ENCODE results near the gene PLPP4.

Gene PLPP4

DNA sequence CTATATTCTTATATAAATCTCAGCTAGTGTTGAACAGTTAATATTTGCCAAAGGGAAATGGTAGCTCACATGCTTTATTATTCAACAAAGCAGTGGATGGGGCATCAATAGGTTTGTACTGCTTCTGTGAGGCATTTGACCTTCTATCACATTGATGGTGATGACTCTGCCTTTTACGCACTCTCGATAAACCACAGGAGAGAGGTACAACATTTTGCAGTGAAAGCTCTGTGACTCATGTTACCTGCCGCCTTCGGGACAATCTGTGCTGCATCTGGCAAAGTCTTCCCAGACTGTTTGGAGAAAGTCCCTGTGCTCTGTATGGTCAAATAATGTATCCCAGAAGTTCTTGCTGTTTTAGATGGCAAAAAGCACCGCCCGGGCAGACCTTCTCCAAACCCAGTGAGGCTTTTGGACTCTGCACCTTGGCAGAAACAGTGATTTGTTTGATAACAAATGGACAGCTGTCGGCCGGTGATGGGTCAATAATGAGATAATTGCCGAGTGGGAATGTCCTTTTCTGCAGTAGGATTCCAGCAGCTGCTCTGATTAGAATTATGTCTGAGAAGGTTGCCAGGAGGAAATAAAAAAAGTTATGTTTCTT lies 61.0 kb downstream of the PLPP4 start:
- DNase-seq (ENCODE audit: low read depth) = no peak

DNA sequence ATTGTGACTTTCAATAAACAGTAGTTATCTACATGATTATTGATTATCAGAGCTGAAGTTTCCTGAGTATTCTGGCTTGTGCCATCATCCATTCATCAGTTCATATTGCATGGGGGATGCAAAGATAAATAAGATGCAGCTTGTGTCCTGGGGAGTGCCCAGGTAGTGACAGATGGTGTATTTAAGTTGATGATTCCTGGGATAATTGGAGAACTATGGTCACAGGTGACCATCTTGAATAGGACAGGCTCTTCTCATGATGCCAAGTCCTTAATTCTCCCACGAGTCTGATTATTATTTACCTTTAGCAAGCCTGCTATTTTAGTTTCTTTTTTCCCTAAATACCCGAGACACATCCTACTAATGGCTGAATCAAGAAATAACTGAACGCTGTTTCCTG lies 64.9 kb downstream of the PLPP4 start:
- no peak for DNase-seq (ENCODE audit: low read depth)

DNA sequence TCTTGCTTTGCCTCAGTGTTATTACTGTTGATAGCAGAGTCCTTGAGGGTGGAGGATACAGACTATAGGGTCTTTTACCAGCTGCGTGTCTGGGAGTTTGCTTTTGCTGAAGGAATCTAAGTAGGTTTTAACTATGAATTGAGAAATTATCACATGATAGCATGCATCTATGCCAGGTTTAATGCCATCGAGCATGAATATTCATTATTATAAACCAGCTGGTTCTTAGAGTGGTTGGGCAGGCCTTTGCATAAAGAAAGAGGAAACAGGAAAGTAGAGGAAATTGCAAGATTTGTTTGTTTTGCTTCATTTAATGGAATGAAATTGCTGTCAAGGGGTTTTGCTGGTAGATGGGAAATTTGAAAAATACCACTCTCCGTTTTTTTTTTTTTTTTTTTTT lies 70.7 kb downstream of the PLPP4 start:
- no peak for DNase-seq (ENCODE audit: low read depth)

DNA sequence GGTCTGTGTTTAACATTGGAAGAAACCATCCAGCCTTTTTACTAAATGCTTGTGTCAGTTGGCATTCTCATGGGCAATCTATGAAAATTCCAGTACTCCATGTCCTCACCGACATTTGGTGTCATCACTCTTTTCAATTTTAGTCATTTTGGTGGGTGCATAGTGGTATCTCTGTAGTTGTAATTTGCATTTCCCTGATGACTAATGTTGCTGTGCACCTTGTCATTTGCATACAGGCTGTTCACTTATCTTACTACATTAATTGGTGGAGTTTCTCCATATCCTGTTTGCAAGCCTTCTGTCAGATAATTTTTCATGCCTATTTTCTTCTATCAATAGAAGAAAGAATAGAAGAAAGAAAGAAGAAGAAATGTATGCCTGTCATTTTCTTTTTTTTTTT lies 73.7 kb downstream of the PLPP4 start:
- DNase-seq (ENCODE audit: low read depth) = no peak

DNA sequence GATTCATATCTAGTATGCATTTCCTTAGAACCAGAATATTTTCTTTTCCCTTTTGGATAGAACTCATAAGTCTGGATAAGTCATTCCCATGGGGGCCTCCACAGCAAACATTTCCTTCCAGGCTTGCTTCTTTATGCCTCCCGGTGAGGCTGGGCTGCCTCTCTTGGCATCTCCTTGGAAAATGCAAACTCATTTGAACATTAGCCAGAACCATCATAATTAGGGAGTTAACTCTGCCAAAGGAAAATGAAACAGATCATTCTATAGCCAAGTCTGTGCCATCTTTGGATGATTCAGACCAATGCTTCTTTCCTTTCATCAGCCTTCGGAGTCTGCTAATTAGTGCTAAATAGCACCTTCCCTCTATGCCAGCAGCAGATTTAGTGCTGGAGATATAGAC lies 81.1 kb downstream of the PLPP4 start:
- no peak for DNase-seq (ENCODE audit: low read depth)

DNA sequence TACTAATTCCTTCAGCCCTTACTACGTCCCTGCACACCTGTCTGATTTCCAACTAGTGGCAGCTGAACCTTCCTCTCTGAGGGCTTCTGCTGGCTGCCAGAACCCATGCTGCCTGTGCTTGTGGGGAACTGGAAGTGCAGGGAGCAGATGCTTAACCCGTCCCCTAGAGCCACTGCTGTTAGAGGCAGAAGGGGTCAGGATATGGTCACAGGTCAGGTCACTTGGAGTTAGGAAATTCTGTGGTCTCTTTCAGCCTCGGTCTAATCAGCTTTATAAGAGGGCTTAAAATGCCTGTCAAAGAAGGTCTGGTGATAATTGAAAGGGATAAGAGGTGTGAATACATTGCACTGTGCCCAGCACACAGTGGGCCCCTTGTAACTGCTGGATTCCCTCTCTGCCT lies 82.0 kb downstream of the PLPP4 start:
- no peak for DNase-seq (ENCODE audit: low read depth)

DNA sequence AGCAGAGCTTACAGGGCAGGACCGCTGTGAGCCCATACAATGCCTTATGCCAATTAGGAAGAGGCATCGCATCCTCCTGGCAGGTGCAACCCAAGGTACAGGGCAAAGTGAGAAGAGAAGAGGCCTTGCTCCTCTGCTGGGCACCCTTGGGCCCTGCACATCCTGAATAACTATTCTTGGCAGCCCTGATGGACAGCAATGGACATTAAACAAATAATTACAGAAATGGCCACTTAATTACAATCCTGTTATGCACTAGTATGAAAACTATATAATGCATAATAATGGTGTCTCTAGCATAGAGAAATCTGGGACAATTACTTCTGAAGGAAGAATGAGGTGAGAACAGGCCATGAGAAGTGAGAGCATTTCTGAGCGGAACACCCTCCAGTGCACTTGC lies 83.5 kb downstream of the PLPP4 start:
- no peak for DNase-seq (ENCODE audit: low read depth)

DNA sequence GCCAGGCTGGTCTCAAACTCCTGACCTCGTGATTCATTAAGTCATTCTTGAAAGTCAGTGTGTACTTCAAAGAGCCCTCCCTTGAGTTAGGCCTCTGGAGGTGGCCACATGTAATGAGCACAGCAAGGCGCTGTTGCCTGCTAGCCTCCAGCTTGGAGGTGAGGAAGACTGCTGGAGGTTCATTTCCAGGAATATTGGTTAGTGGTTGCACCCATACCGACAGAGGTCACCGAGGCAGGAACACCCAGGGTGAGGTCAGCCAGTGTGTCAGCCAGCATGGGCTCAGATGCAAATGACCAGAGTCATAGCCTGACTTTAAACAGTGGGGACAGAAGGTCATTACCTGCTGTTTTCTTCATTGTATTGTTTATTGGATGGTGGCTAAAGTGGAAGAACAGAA lies 85.0 kb downstream of the PLPP4 start:
- DNase-seq (ENCODE audit: low read depth) = no peak

DNA sequence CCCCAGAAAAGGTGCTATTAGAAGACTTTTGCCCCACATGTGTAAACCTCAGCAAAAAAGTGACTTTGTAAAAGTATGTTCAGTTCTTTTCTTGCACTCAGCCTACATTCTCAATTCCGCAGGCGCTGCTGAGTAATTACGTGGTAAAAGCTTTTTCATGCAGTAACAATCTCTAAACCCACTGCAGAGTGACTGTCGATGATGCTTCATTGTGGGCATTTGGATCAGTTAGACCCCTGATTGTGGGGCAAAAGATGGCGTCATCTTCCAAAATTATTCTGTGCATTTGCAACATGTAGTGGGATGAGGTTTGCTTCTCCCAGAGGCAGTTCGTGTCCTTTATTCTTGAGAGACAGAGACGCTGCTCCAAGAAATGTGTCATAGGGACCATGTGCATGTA lies 85.6 kb downstream of the PLPP4 start:
- no peak for DNase-seq (ENCODE audit: low read depth)

DNA sequence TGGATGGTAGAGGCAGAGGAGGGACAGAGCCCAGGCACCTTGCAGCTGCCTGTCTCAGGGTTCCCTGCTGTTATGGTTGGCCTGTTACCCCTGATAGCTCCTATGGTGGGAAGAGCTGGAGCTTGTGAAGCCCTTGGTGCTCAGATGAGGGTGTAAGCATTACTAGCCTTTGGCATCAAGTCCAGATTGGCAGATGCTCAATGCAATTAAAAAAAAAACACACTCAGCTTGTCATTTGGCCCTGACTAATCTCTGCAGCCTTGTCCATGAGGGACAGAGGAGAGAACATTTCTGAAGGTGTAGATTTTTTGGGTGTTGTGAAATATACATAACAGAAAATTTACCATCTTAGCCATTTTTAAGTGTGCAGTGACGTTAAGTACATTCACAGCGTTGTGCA lies 86.3 kb downstream of the PLPP4 start:
- DNase-seq (ENCODE audit: low read depth) = no peak

DNA sequence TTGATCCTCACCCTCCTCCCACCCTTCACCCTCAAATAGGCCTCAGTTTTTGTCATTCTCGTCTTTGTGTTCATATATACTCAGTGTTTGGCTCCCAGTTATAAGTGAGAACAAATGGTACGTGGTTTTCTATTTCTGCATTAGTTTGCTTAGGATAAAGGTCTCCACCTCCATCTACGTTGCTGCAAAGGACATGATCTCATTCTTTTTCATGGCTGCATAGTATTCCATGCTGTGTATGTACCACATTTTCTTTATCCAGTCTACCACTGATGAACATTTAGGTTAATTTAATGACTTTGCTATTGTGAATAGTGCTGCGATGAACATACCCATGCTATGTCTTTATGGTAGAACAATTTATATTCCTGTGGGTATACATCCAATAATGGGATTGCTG lies 91.2 kb downstream of the PLPP4 start:
- no peak for DNase-seq (ENCODE audit: low read depth)

DNA sequence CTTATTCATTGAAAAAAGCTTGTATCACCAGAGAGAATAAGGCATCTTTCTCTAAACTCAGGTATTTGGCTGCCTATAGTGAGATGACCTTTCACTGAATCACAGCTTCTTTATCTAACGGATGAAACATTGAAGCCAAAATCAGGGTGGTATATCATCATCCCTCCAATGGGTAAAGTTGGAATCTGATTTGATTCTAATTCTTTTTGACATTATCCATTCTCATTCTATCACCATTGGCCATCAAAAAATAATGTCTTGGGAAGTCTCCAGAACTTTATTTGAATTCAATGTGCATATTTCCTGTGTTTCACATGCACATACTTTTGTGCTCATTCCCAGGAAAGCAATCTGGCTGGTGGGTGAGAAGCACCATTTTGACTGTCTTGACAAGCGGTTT lies 95.2 kb downstream of the PLPP4 start:
- DNase-seq (ENCODE audit: low read depth) = no peak

DNA sequence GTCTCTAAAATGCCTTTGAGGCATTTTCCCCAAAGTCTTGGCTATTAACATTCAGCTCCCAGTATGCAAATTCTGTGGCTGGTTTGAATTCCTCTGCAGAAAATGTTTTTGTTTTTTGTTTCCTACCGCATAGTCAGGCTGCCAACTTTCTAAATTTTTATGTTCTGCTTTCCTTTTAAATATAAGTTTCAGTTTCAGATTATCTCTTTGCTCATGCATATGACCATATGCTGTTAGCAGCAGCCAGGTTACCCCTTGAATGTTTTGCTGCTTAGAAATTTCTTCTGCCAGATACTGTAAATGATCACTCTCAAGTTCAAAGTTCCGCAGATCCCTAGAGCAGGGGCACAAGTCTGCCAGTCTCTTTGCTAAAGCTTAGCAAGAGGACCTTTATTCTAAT lies 96.9 kb downstream of the PLPP4 start:
- no peak for DNase-seq (ENCODE audit: low read depth)

DNA sequence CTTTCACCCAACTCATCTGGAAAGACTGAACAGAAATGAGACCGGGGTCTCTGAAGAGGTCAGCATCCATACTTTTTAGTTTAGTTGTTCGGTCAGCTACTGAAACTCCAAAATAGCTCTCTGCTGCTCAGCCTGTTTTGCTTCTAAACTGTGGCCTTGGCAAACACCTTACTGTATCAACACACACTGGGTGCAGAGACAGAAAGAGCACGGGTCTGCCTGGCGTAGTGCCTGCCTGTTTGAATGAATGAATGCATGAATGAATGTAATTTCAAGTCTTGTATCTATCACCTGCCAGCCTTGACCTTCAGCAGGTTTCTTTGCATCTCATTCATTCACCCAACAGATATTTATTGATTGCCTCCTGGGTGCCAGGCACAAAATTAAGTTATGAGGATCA lies 98.4 kb downstream of the PLPP4 start:
- DNase-seq (ENCODE audit: low read depth) = no peak

DNA sequence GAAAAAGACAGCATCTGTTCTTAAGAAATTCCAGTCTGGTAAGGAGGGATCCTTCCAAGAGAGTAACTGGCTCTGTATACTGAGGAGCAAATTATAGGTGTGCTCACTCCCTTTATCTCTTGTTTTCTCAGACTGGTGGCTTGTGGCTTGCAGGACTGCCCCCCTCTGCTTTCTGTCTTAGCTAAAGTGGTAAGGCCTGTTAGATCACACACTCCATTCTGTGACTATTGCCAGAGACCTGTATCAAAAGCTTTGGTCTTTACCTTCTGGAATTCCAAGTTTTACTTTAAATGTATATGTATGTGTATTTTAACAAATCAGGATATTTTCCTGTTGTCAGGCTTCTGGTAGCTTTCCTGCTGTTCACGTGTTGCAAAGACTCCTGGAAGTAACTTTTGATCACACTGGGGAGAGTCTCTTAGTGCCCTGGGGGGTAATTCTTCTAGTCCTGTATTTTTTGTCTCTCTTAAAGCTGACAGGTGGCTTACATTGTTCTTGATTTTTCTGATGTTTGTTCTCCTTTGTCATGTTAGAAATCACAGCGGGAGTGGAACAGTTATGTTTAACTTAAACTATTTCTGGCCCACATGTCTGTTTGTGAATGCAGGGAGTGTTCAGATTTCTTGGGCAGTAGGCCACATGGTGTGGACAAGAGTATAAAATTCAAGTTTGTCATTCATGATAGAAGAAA lies 99.0 kb downstream of the PLPP4 start:
- no peak for DNase-seq (ENCODE audit: low read depth)

DNA sequence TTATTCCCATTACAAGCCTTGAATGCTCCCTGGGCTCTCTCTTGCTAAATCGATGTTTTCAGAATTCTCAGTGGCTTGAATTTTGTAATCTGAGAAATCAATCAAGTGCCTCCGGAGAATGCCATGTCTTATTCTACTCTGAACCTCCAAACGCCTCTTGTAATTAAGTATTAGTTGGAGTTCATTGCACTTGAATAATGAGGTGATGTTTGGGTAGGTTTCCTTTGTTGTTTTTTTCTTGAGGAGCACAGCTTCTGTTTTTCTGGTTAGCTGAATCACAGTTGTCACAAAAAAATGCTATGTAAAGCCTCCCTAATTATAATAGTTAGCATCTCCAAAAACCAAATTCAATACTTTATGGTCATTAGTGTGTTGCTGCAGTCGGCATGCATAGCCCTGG lies 100.3 kb downstream of the PLPP4 start:
- no peak for DNase-seq (ENCODE audit: low read depth)

DNA sequence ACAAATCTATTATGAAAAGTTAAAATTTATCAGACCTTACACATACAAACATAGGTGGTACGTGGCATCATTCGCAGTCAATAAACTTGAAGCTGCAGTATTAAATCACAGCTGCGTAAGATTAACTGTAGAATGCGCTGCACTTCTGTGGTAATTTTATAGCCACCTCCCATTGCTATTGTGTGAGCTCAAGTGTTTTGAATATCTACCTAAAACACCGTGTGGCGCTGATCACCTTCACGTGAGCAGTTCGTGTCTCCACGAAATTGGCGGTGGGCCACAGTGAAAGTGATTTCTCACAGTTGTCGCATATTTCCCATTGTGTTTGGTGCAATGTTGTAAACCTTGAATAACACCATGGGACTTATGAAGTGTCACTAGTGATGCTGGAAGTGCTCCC lies 102.8 kb downstream of the PLPP4 start:
- no peak for DNase-seq (ENCODE audit: low read depth)

DNA sequence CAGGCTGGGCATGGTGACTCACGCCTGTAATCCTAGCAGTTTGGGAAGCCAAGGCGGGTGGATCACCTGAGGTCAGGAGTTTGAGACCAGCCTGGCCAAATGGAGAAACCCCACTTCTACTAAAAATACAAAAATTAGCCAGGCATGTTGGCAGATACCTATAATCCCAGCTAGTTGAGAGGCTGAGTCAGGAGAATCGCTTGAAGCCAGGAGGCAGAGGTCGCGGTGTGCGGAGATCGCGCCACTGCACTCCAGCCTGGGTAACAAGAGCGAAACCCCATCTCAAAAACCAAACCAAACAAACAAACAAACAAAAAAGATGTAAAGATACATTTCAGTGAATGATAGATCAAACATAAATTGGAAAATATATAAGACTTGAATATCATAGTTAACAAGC lies 105.9 kb downstream of the PLPP4 start:
- no peak for DNase-seq (ENCODE audit: low read depth)

DNA sequence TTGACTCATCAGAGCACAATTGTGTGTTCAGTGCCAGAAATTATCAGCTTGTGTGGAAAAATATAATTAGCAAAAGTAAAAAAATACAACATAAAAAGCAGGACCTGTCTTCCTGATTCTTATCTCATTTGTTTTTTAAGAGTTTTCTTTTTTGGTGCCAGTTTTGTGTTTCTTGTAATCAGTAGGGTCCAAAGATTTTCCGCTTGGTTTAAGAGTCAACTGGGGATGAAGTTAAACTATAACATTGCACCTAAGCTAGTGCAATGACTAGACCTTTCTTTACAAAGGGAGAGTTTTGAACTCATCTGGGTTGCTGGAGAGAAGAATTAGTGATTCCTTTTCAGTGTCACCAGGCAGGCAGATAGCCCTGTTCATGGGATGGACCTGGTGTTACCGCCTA lies 113.4 kb downstream of the PLPP4 start:
- no peak for DNase-seq (ENCODE audit: low read depth)

DNA sequence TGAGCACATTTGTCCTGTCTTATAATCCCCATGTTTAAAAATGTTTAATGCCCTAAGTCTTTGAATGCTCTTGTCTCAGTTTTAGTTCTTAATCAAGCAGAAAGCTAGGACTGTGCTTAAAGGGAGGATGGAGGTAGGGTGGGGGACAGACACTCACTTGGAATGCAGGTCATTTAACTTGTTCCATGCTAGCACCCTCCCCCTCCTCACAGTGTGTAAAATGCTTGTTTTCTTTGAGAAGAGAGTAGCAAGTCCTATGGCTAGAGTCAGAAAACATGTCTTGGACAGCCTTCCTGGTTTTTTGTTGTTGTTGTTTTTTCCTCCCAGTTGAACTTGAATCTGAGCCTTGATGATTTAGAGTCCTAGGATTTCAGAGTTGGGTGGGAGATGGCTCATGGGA lies 114.2 kb downstream of the PLPP4 start:
- DNase-seq (ENCODE audit: low read depth) = no peak

DNA sequence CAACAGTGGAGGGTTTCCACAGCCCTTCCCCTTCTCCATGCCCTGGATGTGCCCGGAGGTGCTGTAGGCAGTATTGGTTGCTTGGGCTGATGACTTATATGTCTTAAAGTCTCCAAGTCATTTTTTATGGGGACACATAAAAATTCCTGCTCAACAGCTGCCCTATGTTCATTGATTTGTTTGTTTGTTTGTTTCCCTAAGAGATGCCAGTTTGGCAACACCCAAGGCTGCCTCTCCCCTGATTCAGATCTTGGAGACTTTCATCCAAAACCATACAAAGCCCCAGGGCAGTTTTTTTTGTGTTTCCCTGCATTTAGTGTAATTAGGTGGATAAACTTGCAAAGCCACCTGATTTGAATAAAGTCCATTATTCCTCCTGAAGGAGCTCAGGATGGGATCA lies 115.3 kb downstream of the PLPP4 start:
- no peak for DNase-seq (ENCODE audit: low read depth)

DNA sequence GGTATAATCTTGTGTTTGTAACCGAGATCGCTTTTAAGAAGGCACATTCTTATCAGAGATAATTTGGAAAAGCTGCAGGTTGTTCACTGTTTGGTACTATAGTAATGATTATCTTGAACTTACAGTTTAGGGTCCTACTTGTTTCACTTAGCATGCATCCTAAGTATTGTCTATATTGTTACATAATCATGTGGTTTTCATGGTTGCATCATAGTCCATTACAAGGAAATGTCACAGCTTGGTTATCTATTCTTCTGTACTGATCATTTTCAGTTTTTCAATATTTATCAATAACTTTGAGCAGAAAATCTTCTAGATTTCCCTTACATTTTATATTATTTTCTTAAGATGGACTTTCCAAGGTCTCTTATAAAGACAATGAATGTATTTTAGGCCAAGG lies 116.3 kb downstream of the PLPP4 start:
- DNase-seq (ENCODE audit: low read depth) = no peak

DNA sequence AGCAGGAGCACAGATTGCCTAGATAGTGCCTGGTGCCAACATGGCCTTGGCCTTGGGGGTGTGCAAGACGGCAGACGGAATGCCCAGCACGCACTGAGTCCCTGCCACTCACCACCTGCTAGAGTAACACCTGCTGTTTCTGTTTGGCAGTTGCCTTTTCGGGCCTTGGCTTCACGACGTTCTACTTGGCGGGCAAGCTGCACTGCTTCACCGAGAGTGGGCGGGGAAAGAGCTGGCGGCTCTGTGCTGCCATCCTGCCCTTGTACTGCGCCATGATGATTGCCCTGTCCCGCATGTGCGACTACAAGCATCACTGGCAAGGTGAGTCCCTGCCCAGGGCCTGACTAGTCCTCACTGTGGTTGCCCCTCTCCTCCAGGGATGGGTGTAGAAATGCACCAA lies 118.0 kb downstream of the PLPP4 start:
- DNase-seq (ENCODE audit: low read depth) = no peak

DNA sequence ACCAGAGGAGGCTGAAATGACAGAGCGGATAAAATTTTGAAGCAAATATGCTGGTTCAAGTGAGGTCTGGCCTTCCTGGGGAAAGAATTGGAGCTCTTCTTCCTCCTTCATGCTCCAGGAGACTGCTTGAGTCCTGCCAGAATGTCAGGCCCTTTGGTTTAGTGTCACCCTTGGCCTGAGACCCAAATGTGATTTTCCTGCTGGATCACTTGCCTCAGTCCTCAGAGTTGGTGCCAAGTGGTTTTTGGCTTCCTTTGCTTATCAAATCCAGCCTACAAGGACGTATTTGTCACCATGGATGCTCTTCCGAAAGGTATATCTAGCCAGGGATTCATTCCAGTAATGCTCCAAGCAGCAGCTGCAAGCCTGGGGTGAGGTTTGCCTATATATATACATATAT lies 118.4 kb downstream of the PLPP4 start:
- no peak for DNase-seq (ENCODE audit: low read depth)

DNA sequence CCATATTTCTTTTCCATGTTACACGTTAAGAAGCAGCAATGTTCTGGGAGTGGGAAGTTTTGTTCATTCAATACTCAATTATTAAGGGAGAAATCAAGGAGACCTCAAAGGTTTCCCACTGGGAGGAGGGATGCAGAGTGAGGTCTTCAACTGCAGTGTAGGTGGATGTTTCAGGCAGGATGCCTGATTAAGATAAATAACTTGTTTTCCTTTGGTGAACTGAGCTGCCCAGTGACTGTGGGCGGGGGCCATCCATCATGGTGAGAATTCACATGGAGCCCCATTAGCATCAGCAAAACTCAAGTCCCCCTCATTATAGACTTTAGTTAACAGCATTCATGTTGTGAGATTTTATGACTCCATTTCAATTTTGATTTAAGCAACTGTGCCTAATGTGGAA lies 121.1 kb downstream of the PLPP4 start:
- no peak for DNase-seq (ENCODE audit: low read depth)

All from stimulated activated CD8-positive, alpha-beta memory T cell treated with anti-CD3 and anti-CD28 coated beads, Interleukin-15, amount 100 ng/mL, for 24 hours (primary cell).